ENCODE measurements around the gene ZYG11B.
"Not testable (repeated sequence)": the region's sequence is repeated elsewhere in the genome, so short reads cannot be mapped to it uniquely, and the experiment has no call there.

Gene ZYG11B

GRCh38 chr1:52733368-52733767 lies 7.1 kb downstream of the ZYG11B start:
- no peak overlapping the region for H3K4me3 Mint-ChIP-seq
- H3K27ac Mint-ChIP-seq, result no peak overlapping the region
- H3K9me3 Mint-ChIP-seq, result no peaks in the 10 kb centered on the region
- H3K36me3 Mint-ChIP-seq (ENCODE audit: low read depth), result peaks cover 3% of the 10 kb centered on the region
- H3K27me3 Mint-ChIP-seq, result no peaks in the 10 kb centered on the region
- ATAC-seq, result no peak
- DNase-seq, result no peak
- peaks cover 7% of the 10 kb centered on the region for H3K4me1 Mint-ChIP-seq

GRCh38 chr1:52735371-52735770 lies 9.1 kb downstream of the ZYG11B start:
- not testable (repeated sequence) for H3K4me1 Mint-ChIP-seq; DNase-seq; H3K27me3 Mint-ChIP-seq; H3K36me3 Mint-ChIP-seq (ENCODE audit: low read depth); H3K27ac Mint-ChIP-seq; ATAC-seq; H3K9me3 Mint-ChIP-seq; H3K4me3 Mint-ChIP-seq

GRCh38 chr1:52738148-52738547 lies 11.9 kb downstream of the ZYG11B start:
- H3K27me3 Mint-ChIP-seq, result no peaks in the 10 kb centered on the region
- DNase-seq (no peak), ATAC-seq (no peak)
- no peak overlapping the region for H3K27ac Mint-ChIP-seq
- no peaks in the 10 kb centered on the region for H3K9me3 Mint-ChIP-seq
- peaks cover 4% of the 10 kb centered on the region for H3K4me1 Mint-ChIP-seq
- H3K36me3 Mint-ChIP-seq (ENCODE audit: low read depth), result peaks cover 6% of the 10 kb centered on the region
- H3K4me3 Mint-ChIP-seq, result no peak overlapping the region

- Mint-ChIP-seq H3K27me3 (no peaks in the 10 kb centered on the region), H3K4me3 (no peak overlapping the region)
Observed at GRCh38 chr1:52738893-52739292, 12.6 kb downstream of the ZYG11B start.

GRCh38 chr1:52739699-52740467 lies 13.6 kb downstream of the ZYG11B start:
- DNase-seq (no peak), ATAC-seq (no peak)
- H3K36me3 Mint-ChIP-seq (ENCODE audit: low read depth), result peaks cover 6% of the 10 kb centered on the region
- no peak overlapping the region for H3K4me3 Mint-ChIP-seq
- no peaks in the 10 kb centered on the region for H3K9me3 Mint-ChIP-seq
- H3K4me1 Mint-ChIP-seq, result peaks cover 4% of the 10 kb centered on the region
- peak overlapping the region; percentile 10 for H3K27ac Mint-ChIP-seq
- H3K27me3 Mint-ChIP-seq, result no peaks in the 10 kb centered on the region

More at GRCh38 chr1:52738893-52739292, 12.6 kb downstream of the ZYG11B start:
- Mint-ChIP-seq H3K36me3 (ENCODE audit: low read depth) (peaks cover 6% of the 10 kb centered on the region), H3K4me1 (peaks cover 4% of the 10 kb centered on the region), H3K9me3 (no peaks in the 10 kb centered on the region), H3K27ac (no peak overlapping the region)
- DNase-seq (no peak), ATAC-seq (no peak)

- Mint-ChIP-seq H3K4me3 (no peak overlapping the region), H3K9me3 (no peaks in the 10 kb centered on the region), H3K27me3 (no peaks in the 10 kb centered on the region), H3K4me1 (peaks cover 4% of the 10 kb centered on the region), H3K36me3 (ENCODE audit: low read depth) (peaks cover 6% of the 10 kb centered on the region), H3K27ac (no peak overlapping the region)
- DNase-seq (no peak), ATAC-seq (no peak)
Observed at GRCh38 chr1:52741259-52741658, 15.0 kb downstream of the ZYG11B start.

- ATAC-seq (no peak), DNase-seq (no peak)
- H3K27ac Mint-ChIP-seq, result no peak overlapping the region
- peaks cover 9% of the 10 kb centered on the region for H3K4me1 Mint-ChIP-seq
- H3K9me3 Mint-ChIP-seq, result no peaks in the 10 kb centered on the region
- H3K4me3 Mint-ChIP-seq, result no peak overlapping the region
- H3K36me3 Mint-ChIP-seq (ENCODE audit: low read depth), result peaks cover 4% of the 10 kb centered on the region
- H3K27me3 Mint-ChIP-seq, result no peaks in the 10 kb centered on the region
Observed at GRCh38 chr1:52746189-52746588, 19.9 kb downstream of the ZYG11B start.

GRCh38 chr1:52747450-52747849 lies 21.2 kb downstream of the ZYG11B start:
- Mint-ChIP-seq H3K4me1 (peaks cover 6% of the 10 kb centered on the region), H3K4me3 (no peak overlapping the region), H3K27me3 (no peaks in the 10 kb centered on the region), H3K27ac (no peak overlapping the region), H3K9me3 (no peaks in the 10 kb centered on the region), H3K36me3 (ENCODE audit: low read depth) (no peaks in the 10 kb centered on the region)
- ATAC-seq, result no peak
- DNase-seq, result no peak

- DNase-seq, result no peak
- no peak for ATAC-seq
- Mint-ChIP-seq H3K9me3 (no peaks in the 10 kb centered on the region), H3K27ac (no peak overlapping the region), H3K4me1 (peaks cover 6% of the 10 kb centered on the region), H3K36me3 (ENCODE audit: low read depth) (no peaks in the 10 kb centered on the region), H3K27me3 (no peaks in the 10 kb centered on the region), H3K4me3 (no peak overlapping the region)
Observed at GRCh38 chr1:52748119-52748518, 21.9 kb downstream of the ZYG11B start.

GRCh38 chr1:52749496-52749895 lies 23.2 kb downstream of the ZYG11B start:
- H3K27me3 Mint-ChIP-seq; H3K36me3 Mint-ChIP-seq (ENCODE audit: low read depth); H3K4me1 Mint-ChIP-seq; H3K9me3 Mint-ChIP-seq; DNase-seq; ATAC-seq; H3K27ac Mint-ChIP-seq; H3K4me3 Mint-ChIP-seq: not testable (repeated sequence)

GRCh38 chr1:52750139-52750538 lies 23.9 kb downstream of the ZYG11B start:
- H3K27ac Mint-ChIP-seq; H3K36me3 Mint-ChIP-seq (ENCODE audit: low read depth); ATAC-seq; DNase-seq; H3K27me3 Mint-ChIP-seq; H3K4me1 Mint-ChIP-seq; H3K4me3 Mint-ChIP-seq; H3K9me3 Mint-ChIP-seq: not testable (repeated sequence)

GRCh38 chr1:52751589-52752483 lies 25.6 kb downstream of the ZYG11B start:
- DNase-seq (no peak), ATAC-seq (no peak)
- Mint-ChIP-seq H3K36me3 (ENCODE audit: low read depth) (no peaks in the 10 kb centered on the region), H3K9me3 (no peaks in the 10 kb centered on the region), H3K27me3 (no peaks in the 10 kb centered on the region), H3K4me1 (peaks cover 3% of the 10 kb centered on the region), H3K4me3 (no peak overlapping the region), H3K27ac (no peak overlapping the region)

GRCh38 chr1:52752484-52752826 lies 26.2 kb downstream of the ZYG11B start:
- H3K4me3 Mint-ChIP-seq, result no peak overlapping the region
- H3K27me3 Mint-ChIP-seq, result no peaks in the 10 kb centered on the region
- DNase-seq, result no peak
- H3K36me3 Mint-ChIP-seq (ENCODE audit: low read depth), result peaks cover under 1% of the 10 kb centered on the region
- H3K4me1 Mint-ChIP-seq, result peaks cover 3% of the 10 kb centered on the region
- H3K9me3 Mint-ChIP-seq, result no peaks in the 10 kb centered on the region
- no peak overlapping the region for H3K27ac Mint-ChIP-seq
- ATAC-seq, result no peak

GRCh38 chr1:52753169-52753568 lies 26.9 kb downstream of the ZYG11B start:
- no peaks in the 10 kb centered on the region for H3K9me3 Mint-ChIP-seq
- H3K4me3 Mint-ChIP-seq, result no peak overlapping the region
- H3K27me3 Mint-ChIP-seq, result no peaks in the 10 kb centered on the region
- H3K27ac Mint-ChIP-seq, result no peak overlapping the region
- peaks cover 3% of the 10 kb centered on the region for H3K36me3 Mint-ChIP-seq (ENCODE audit: low read depth)
- no peak for DNase-seq
- ATAC-seq, result no peak
- peaks cover 3% of the 10 kb centered on the region for H3K4me1 Mint-ChIP-seq

- Mint-ChIP-seq H3K4me1 (no peaks in the 10 kb centered on the region), H3K27me3 (no peaks in the 10 kb centered on the region), H3K36me3 (ENCODE audit: low read depth) (peaks cover 5% of the 10 kb centered on the region), H3K9me3 (no peaks in the 10 kb centered on the region), H3K4me3 (no peak overlapping the region), H3K27ac (no peak overlapping the region)
- no peak for ATAC-seq
- no peak for DNase-seq
Observed at GRCh38 chr1:52756020-52756419, 29.8 kb downstream of the ZYG11B start.
